Measurements from ENCODE around the gene MGAT5B.

MGAT5B gene

GRCh38 chr17:76987486-76988093 is 119.4 kb downstream of the MGAT5B start:
- DNase-seq: no peak

GRCh38 chr17:76988796-76989195 is 120.6 kb downstream of the MGAT5B start:
- DNase-seq: no peak

- no peak for DNase-seq
Measured at GRCh38 chr17:76989519-76989918, 121.3 kb downstream of the MGAT5B start.

DNA sequence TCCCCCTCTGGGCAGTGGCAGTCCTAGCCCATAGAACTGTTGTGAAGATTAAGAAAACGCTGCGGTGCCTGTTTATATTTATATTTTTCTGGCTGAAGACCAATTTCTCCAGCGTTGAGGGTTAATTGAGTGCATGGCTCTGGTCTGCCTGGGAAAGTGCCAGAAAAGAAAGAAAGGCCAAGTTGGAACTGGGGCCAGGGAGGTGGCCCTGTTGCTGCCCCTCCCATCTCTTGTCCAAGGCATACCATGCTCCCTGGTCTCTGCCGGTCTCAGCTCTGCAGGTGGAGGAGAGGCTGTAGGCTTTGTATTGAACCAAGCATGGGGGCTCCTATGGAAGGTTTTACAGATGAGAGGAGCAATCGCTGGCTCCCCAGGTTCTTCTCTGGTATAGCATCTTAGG is 124.7 kb downstream of the MGAT5B start:
- no peak for DNase-seq

DNA sequence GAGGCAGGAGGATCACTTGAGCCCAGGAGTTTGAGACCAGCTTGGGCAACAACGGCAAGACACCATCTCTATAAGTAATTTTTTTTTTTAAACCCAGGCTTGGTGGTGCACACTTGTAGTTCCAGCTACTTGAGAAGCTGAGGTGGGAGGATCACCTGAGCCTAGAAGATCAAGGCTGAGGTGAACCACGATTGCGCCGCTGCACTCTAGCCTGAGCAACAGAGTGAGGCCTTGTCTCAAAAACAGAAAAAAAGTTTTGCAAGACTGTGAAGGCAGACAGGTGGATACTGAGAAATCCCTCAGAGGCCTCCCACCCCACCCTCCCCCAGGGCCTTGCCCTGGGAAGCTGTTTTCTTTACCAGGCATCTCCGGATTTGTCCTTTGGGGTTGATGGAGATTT is 125.4 kb downstream of the MGAT5B start:
- DNase-seq: no peak

- no peak for DNase-seq
Measured at GRCh38 chr17:76994237-76994637, 126.0 kb downstream of the MGAT5B start.

- no peak for DNase-seq
Measured at GRCh38 chr17:76995387-76996105, 127.3 kb downstream of the MGAT5B start.

GRCh38 chr17:76996741-76997694 is 128.8 kb downstream of the MGAT5B start:
- no peak for DNase-seq

DNA sequence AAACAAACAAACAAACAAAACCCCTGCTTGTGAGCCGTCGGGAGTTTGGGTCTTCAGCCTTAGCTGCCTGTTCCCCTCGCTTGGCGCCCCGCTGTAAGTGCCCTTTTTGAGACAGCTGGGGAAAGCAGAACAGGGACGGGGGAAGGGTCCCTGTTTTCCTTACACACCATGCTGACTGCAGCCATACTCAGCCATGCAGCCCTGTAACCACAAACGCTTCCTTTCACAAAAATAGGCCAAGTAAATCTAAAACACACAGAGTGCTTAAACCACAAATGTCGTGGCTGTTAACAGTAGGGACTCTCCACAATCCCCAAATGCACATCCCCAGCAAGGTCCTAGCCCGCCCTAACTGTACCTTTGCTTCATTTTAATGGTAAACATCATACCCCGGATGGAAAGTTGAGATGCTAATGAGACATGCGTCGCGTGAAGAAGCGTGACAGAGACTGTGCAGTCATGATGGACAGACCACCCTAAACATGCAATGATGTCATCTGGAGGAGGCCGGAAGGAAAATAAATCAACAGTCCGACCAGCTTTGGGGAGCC is 129.9 kb downstream of the MGAT5B start:
- no peak for DNase-seq

GRCh38 chr17:76998839-76999238 is 130.6 kb downstream of the MGAT5B start:
- DNase-seq: no peak
